Thyroid gland (tissue), 4 donors: Measurements from ENCODE around the gene BAG2.

Source experiments
- CTCF ChIP-seq, 6 experiments: fragments of 200-600 bp in 3 of 6; fragments of 450-650 bp in 3 of 6; sonication (generic) in 3 of 6; IDR thresholded peaks; one replicate each; pipeline ENCODE4 v1.5.1; 2016 to 2019; ENCODE audit warnings: antibody characterized with exemption in 6 of 6, mild to moderate bottlenecking in 2 of 6, inconsistent platforms in 1 of 6, moderate library complexity in 1 of 6
- POLR2A ChIP-seq, 2 donors: fragments of 450-650 bp; IDR thresholded peaks; one replicate each; pipeline ENCODE4 v1.6.1; 2017; ENCODE audit warnings: antibody characterized with exemption in 2 of 2, mild to moderate bottlenecking in 2 of 2, moderate library complexity in 1 of 2

- no peak for TF ChIP-seq POLR2A (IDR thresholded peaks at IDR 0.05)
- TF ChIP-seq CTCF (IDR thresholded peaks at IDR 0.05) = no peak
These were observed 43.1 kb downstream of the BAG2 start for GRCh38 chr6:57215260-57215659.
